B cell (primary cell): ENCODE results near the gene DIPK1B. TPM values are rescaled to one million over a fixed set of nuclear protein-coding genes. Genes with fewer than 3 reads are reported as not detected.

Source experiments
- ATAC-seq: fragments of 200-7000 bp; cut with Tn5 transposase; one replicate; pipeline ENCODE4 v1.10.0; 2021; ENCODE audit warnings: low read depth, mild to moderate bottlenecking, moderate number of reproducible peaks, moderate library complexity
- CTCF ChIA-PET: fragments of 350-600 bp; sonication (Branson Sonifier 250); formaldehyde crosslinking; loops from one replicate; lab custom pipeline; 2021; ENCODE audit warnings: antibody characterized with exemption, inconsistent platforms; lab: Charles Lee
- POLR2A ChIA-PET: fragments of 350-600 bp; sonication (Branson Sonifier 250); formaldehyde crosslinking; loops from one replicate; lab custom pipeline; 2021; ENCODE audit warnings: antibody characterized with exemption; lab: Charles Lee
- DNase-seq: peaks from one replicate; pipeline ENCODE4 v3.0.0; 2013
- H2AFZ ChIP-seq: 2 replicates; pipeline ENCODE4 v1.6.1; 2012; ENCODE audit warnings: mild to moderate bottlenecking, low read depth, low read length; ENCODE audit not compliant: insufficient read depth, poor library complexity, severe bottlenecking
- H3K27ac ChIP-seq, 2 donors: 1 replicate in 1 of 2; 2 replicates in 1 of 2; pipeline ENCODE4 v1.5.1; 2012 to 2013; ENCODE audit warnings: low read length in 2 of 2, mild to moderate bottlenecking in 2 of 2, moderate library complexity in 1 of 2
- H3K27me3 ChIP-seq, 4 experiments: fragments of 200-600 bp in 1 of 4; sonication (generic) in 1 of 4; replicated peaks in 1 of 4; 1 replicate in 2 of 4; 2 replicates in 2 of 4; pipeline versions ENCODE4 v1.6.1 to v1.7.0; 2013 to 2016; ENCODE audit warnings: low read length in 3 of 4, mild to moderate bottlenecking in 2 of 4, mixed read lengths in 1 of 4, moderate library complexity in 1 of 4; ENCODE audit not compliant: insufficient read depth in 4 of 4, control insufficient read depth in 3 of 4; ENCODE audit errors: control extremely low read depth in 1 of 4
- H3K36me3 ChIP-seq, 2 experiments: replicated peaks in 1 of 2; 1 replicate in 1 of 2; 2 replicates in 1 of 2; pipeline versions ENCODE4 v1.6.1 to v1.7.1; 2013; ENCODE audit warnings: low read length in 1 of 2; ENCODE audit not compliant: insufficient read depth in 2 of 2, control insufficient read depth in 1 of 2; ENCODE audit errors: control extremely low read depth in 1 of 2, extremely low read depth in 1 of 2
- H3K4me1 ChIP-seq, 2 donors: fragments of 200-600 bp in 1 of 2; sonication (generic) in 1 of 2; 1 replicate in 1 of 2; 2 replicates in 1 of 2; pipeline versions ENCODE4 v1.5.1 to v1.6.1; 2013 to 2017; ENCODE audit warnings: low read length in 2 of 2; ENCODE audit not compliant: control insufficient read depth in 2 of 2, insufficient read depth in 2 of 2
- H3K4me2 ChIP-seq: replicated peaks from 2 replicates; pipeline ENCODE3; 2012; ENCODE audit warnings: mild to moderate bottlenecking, low read depth, low read length; ENCODE audit not compliant: poor library complexity, severe bottlenecking
- H3K4me3 ChIP-seq, 5 experiments: fragments of 200-600 bp in 1 of 5; sonication (generic) in 1 of 5; 1 replicate in 3 of 5; 2 replicates in 2 of 5; pipeline versions ENCODE4 v1.5.1 to v1.7.0; 2011 to 2016; ENCODE audit warnings: low read length in 4 of 5, mild to moderate bottlenecking in 4 of 5, low read depth in 2 of 5, control low read depth in 1 of 5, moderate library complexity in 1 of 5; ENCODE audit not compliant: insufficient read depth in 1 of 5; ENCODE audit errors: control extremely low read depth in 1 of 5, extremely low read depth in 1 of 5
- H3K79me2 ChIP-seq: fragments of 200-600 bp; sonication (generic); one replicate; pipeline ENCODE4 v1.6.0; 2016; ENCODE audit warnings: low read length; ENCODE audit not compliant: control insufficient read depth, insufficient read depth
- H3K9ac ChIP-seq: fragments of 200-600 bp; sonication (generic); 2 replicates; pipeline ENCODE4 v1.6.1; 2017; ENCODE audit warnings: mild to moderate bottlenecking, low read length, moderate library complexity
- H3K9me3 ChIP-seq, 3 donors: one replicate each; pipeline versions ENCODE4 v1.6.1 to v1.7.1; 2013; ENCODE audit warnings: low read length in 2 of 3; ENCODE audit not compliant: control insufficient read depth in 2 of 3, insufficient read depth in 1 of 3; ENCODE audit errors: control extremely low read depth in 1 of 3
- H4K20me1 ChIP-seq: 2 replicates; pipeline ENCODE4 v1.6.0; 2012; ENCODE audit warnings: mild to moderate bottlenecking, low read length; ENCODE audit not compliant: insufficient read depth, control insufficient read depth, poor library complexity, severe bottlenecking
- H3K27ac Mint-ChIP-seq: one replicate; pipeline ENCODE4 v1.8.0; 2021; ENCODE audit warnings: mixed read lengths
- H3K27me3 Mint-ChIP-seq: one replicate; pipeline ENCODE4 v1.8.0; 2021; ENCODE audit warnings: mixed read lengths
- H3K4me1 Mint-ChIP-seq: one replicate; pipeline ENCODE4 v1.8.0; 2021; ENCODE audit warnings: mixed read lengths
- H3K4me3 Mint-ChIP-seq: one replicate; pipeline ENCODE4 v1.8.0; 2021; ENCODE audit warnings: mixed read lengths
- H3K9me3 Mint-ChIP-seq: one replicate; pipeline ENCODE4 v1.8.0; 2022; ENCODE audit warnings: mixed read lengths; ENCODE audit not compliant: insufficient read depth
- EZH2 ChIP-seq: IDR thresholded peaks from 2 replicates; pipeline ENCODE4 v1.6.1; 2012; ENCODE audit warnings: borderline replicate concordance, low read depth, mild to moderate bottlenecking, moderate library complexity, low read length; ENCODE audit not compliant: insufficient read depth, poor library complexity, severe bottlenecking
- WGBS: methylation state at CpG from one replicate; pipeline ENCODE4 v1.1.5; 2013; ENCODE audit warnings: missing lambda C conversion rate; ENCODE audit not compliant: insufficient coverage; 5-methylcytosine and 5-hydroxymethylcytosine counted together
- intact Hi-C: fragments of 100-400 bp; cut with micrococcal nuclease; formaldehyde crosslinking; loops from one replicate; pipeline ENCODE4 v1.10.0; 2022
- polyA plus RNA-seq: library from polyadenylated mRNA; depleted of rRNA; stranded (reverse); fragments of >200 nt; gene quantifications from 2 replicates; pipeline ENCODE4 v1.2.3, GENCODE V29; 2012
- total RNA-seq, 2 donors: library from RNA; stranded (reverse); fragments of 120-200 nt in 1 of 2; gene quantifications; 1 replicate in 1 of 2; 2 replicates in 1 of 2; pipeline versions ENCODE4 v1.2.3 to v1.2.4, GENCODE V29; 2013 to 2022
- TF ChIP-seq, protein P1 (sequence below): fragments of 200-600 bp; IDR thresholded peaks from one replicate; pipeline ENCODE4 v1.8.0; 2022; ENCODE audit warnings: antibody characterized with exemption, mild to moderate bottlenecking

Gene DIPK1B
- total and polyA plus RNA-seq, 2 donors (not counting 1 experiment from before 2014, with no cell fraction given), result 9.6 TPM

DNA sequence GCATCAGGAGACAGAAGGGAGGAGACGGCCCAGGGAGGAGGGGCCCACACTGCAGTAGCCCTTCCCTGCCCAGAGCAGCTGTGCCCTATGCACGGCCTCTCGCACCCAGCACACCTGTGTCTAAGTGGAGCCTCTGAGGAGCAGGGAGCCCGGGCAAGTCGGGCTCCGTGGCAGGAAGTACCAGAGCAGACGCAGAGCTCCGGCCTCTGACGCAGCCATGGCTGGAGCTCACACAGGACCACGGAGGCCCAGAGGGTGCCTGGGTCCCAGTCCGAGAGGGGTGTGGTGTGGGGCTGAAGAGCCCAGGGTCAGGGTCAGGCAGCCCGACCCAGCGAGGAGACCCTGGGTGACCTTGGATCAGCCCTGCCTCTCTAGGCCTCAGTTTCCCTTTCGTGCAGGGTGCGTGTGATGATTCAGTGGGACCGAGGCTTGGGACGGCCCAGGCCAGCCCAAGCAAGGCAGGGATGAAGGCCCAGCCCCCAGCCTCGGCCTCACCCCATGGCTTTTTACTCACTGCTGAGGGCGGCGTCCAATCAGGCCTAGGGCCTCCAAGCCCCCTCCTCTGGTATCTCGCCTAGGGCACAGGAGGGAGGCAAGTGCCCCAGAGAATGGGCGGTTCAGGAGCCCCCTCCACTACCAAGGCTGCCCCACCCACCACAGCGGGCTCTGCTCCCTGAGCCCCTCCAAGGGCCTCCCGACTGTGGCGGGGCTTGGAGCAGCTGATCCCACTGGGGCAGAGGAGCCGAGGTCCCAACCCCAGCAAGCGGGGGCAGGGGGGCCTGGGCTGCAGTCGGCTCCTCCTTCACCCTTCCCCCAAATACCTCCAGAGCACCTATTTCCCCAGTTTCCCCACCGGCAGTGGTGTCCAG is 20.8 kb upstream of the DIPK1B start:
- H4K20me1 ChIP-seq, result peaks cover under 1% of the 10 kb centered on the region
- no peak overlapping the region for H3K4me3 Mint-ChIP-seq
- no peak overlapping the region for H3K4me3 ChIP-seq
- no peaks in the 10 kb centered on the region for H3K36me3 ChIP-seq
- H3K27me3 Mint-ChIP-seq, result peaks cover 6% of the 10 kb centered on the region
- ATAC-seq (no peak), DNase-seq (no peak)
- no peak overlapping the region for H2AFZ ChIP-seq
- H3K9me3 ChIP-seq, result peaks cover 0 to 9% (median 0%) of the 10 kb centered on the region in 3 donors
- intact Hi-C loops, result no loop called here
- ChIA-PET CTCF (no interaction called here), POLR2A (no interaction called here)
- no peaks in the 10 kb centered on the region for H3K79me2 ChIP-seq
- 93% methylated on average over 28 of the region's 29 CpGs for WGBS
- no peaks in the 10 kb centered on the region for H3K9me3 Mint-ChIP-seq
- H3K4me2 ChIP-seq, result no peak overlapping the region
- peaks cover 0 to 17% (median 5%) of the 10 kb centered on the region in 4 experiments for H3K27me3 ChIP-seq
- H3K4me1 ChIP-seq, result peaks cover 5 to 21% of the 10 kb centered on the region in 2 donors
- H3K27ac ChIP-seq, result no peak overlapping the region
- H3K4me1 Mint-ChIP-seq, result peaks cover 11% of the 10 kb centered on the region
- TF ChIP-seq, protein P1, sequence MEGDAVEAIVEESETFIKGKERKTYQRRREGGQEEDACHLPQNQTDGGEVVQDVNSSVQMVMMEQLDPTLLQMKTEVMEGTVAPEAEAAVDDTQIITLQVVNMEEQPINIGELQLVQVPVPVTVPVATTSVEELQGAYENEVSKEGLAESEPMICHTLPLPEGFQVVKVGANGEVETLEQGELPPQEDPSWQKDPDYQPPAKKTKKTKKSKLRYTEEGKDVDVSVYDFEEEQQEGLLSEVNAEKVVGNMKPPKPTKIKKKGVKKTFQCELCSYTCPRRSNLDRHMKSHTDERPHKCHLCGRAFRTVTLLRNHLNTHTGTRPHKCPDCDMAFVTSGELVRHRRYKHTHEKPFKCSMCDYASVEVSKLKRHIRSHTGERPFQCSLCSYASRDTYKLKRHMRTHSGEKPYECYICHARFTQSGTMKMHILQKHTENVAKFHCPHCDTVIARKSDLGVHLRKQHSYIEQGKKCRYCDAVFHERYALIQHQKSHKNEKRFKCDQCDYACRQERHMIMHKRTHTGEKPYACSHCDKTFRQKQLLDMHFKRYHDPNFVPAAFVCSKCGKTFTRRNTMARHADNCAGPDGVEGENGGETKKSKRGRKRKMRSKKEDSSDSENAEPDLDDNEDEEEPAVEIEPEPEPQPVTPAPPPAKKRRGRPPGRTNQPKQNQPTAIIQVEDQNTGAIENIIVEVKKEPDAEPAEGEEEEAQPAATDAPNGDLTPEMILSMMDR, result no peak
- no peak for TF ChIP-seq EZH2
- H3K27ac Mint-ChIP-seq, result no peak overlapping the region
- no peak overlapping the region for H3K9ac ChIP-seq
